GM19035 (cell line): Measurements from ENCODE around the gene MICU1.
"Not testable (repeated sequence)": the region's sequence is repeated elsewhere in the genome, so short reads cannot be mapped to it uniquely, and the experiment has no call there.

Source experiments
- ATAC-seq: cut with Tn5 transposase; IDR thresholded peaks from one replicate; pipeline ENCODE4 v1.9.1; 2021; ENCODE audit not compliant: unreplicated experiment

Gene MICU1

DNA sequence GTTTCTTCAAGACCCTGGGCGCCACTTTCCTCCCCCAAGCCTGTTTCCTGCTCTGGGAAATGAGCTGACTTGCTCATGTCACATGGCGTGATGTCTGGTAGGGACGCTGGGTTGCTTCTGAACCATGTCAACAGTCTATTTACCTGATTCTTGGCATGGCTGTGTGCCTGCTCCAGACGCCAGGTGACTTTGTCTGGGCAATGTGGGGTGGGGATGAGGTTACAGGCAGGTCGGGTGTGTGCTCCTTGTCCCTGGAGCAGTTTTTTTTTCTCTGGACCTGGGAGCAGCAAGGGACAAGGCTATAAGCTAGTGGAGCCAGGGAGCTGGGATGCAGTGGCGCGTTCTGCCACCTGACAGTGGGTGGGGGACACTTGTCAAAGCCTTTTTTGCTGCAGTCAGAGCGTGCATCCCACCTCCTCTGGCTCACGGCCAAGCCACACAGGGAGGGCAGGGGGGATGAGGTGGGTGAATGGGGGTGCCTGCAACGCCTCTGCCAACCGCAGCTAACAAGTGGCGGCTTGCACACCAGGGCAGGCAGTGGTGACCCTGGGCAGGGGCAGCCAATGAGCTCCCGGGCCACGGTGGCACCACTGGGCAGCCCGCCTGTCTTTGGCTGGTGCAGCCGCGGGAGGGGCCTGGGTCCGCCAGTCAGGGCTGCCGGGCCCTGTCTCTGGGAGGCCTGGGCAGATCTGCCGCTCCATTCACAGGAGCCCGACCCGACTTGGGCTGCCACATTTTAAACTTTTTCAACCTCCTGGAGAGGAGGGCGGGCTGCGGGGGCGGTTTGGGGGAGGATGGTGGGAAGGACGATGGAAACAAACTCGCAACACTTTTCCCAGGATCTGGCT lies 294.1 kb downstream of the MICU1 start:
- ATAC-seq = peak; percentile 39

- no peak for ATAC-seq
Measured at GRCh38 chr10:72330069-72330426, 295.8 kb downstream of the MICU1 start.

DNA sequence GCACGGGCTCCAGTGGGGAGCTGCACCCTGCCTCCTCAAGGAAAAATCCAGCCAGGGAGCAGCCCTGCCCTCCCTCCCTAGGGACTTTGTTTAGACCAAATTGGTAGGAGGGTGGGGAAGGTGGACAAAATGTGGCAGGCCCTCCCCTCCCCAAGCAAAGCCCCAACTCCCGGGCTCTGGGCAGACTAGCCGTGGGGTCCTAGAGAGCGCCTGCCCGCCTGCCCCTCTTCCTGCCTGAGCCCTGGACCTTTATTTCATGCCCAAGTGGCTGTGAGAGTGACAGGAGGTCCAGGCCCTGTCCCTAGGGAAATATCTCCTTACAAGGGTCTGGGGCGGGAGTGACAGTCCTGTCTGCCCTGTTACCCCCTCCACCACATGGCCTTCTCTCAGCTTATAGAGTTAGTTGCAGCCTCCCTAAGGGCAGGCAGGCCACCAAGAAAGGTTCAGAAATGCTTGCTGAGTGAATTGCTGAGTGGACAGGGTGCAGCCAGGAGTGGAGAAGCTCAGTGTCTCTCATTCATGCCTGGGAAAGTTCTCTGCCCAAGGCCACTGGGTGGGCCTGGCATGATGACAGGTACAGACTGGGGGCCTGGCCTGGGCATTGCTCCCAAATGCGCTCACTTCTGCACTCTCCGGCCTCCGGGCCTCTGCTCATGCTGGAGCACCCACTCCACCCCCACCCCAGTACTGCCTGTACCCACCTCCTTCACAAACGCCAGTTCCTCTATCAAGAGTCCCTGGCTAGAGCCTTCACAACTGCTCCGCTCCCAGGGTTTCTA lies 296.4 kb downstream of the MICU1 start:
- ATAC-seq = no peak

- ATAC-seq = no peak
Measured at GRCh38 chr10:72328829-72329204, 297.1 kb downstream of the MICU1 start.

- ATAC-seq = no peak
Measured at GRCh38 chr10:72328045-72328828, 297.6 kb downstream of the MICU1 start.

DNA sequence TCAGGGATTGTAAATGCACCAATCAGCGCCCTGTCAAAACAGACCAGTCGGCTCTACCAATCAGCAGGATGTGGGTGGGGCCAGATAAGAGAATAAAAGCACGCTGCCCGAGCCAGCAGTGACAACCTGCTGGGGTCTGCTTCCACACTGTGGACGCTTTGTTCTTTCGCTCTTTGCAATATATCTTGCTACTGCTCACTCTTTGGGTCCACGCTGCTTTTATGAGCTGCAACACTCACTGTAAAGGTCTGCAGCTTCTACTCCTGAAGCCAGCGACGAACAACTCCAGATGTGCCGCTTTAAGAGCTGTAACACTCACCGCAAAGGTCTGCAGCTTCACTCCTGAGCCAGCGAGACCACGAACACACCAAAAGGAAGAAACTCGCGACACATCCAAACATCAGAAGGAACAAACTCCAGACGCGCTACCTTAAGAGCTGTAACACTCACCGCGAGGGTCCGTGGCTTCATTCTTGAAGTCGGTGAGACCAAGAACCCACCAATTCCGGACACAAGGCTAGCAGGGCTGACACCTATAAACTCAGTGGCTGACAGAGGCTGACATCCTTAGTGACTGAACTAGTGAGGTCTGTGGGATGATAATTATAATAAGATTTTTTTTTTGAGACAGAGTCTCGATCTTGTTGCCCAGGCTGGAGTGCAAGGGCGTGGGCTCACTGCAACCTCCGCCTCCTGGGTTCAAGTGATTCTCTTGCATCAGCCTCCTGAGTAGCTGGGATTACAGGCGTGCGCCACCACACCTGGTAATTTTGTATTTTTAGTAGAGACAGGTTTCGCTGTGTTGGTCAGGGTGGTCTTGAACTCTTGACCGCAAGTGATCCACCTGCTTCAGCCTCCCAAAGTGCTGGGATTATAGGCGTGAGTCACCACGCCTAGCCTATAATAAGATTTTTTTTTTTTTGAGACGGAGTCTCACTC lies 298.9 kb downstream of the MICU1 start:
- ATAC-seq = not testable (repeated sequence)

- ATAC-seq = not testable (repeated sequence)
Measured at GRCh38 chr10:72325243-72326175, 300.4 kb downstream of the MICU1 start.

GRCh38 chr10:72323771-72324191 lies 302.1 kb downstream of the MICU1 start:
- no peak for ATAC-seq

- no peak for ATAC-seq
Measured at GRCh38 chr10:72323108-72323749, 302.6 kb downstream of the MICU1 start.

- ATAC-seq = no peak
Measured at GRCh38 chr10:72322280-72323058, 303.4 kb downstream of the MICU1 start.

DNA sequence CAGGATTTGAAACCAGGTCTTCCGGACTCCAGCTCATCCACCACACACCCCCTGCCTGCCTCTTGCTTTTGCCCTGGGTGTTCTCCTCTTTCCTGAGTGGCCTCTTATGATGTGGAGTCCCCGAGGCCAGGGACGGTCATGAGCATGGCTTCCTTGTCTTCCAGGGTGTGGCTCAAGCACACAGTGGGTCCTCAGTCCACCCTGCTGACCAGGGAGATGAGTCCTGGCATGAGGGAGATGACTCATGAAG lies 303.9 kb downstream of the MICU1 start:
- no peak for ATAC-seq

GRCh38 chr10:72321248-72322029 lies 304.4 kb downstream of the MICU1 start:
- ATAC-seq = no peak

GRCh38 chr10:72320676-72321247 lies 305.1 kb downstream of the MICU1 start:
- ATAC-seq = peak; percentile 58

GRCh38 chr10:72319416-72320254 lies 306.2 kb downstream of the MICU1 start:
- ATAC-seq = peak; percentile 53

DNA sequence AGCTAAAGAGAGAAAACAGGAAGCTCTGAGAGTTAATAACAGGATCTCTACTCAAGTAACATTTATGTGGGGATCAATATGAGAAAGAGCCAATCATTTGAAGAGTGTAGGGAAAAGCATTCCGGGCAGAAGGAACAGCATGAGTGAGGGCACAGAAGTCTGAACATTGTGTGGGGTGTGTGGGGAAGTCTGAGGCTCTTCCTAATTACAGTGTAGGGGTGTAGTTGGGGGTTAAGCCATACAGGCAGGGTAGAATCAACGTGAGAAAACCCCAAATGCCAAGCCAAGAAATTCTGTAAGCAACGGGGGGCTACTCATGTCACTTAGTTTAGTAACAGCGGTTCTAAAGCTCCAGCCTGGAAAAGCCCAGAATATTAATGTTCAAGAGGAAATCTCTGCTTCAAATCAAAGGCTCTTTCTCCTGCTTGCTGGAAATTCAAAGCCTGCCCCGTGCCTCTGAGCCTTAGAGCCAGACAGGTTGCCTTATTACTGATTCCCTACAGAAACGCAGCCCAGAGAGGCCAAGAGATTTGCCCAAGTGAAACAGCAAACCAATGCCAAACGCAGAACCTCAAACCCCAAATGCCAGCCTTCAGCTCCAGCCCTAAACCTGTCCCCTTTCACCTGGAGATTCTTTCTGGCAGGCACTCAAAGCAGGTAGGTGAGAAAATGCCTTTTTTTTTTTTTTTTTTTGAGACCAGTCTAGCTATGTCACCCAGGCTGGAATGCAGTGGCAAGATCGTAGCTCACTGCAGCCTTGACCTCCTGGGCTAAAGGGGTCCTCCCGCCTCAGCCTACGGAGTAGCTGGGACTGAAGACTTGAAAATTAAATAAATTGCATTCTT lies 307.2 kb downstream of the MICU1 start:
- ATAC-seq = no peak
